OCI-LY3 (cell line): ENCODE data around the gene SPON1.

Experiments used
- CTCF ChIP-seq: fragments of 200-600, 300-600 bp; sonication (generic); IDR thresholded peaks from 2 replicates; pipeline ENCODE4 v1.5.1; 2014; ENCODE audit warnings: antibody characterized with exemption, low read length, low read depth
- EZH2phosphoT487 ChIP-seq: fragments of 200-600 bp; shearing (Covaris generic); IDR thresholded peaks from 2 replicates; pipeline ENCODE4 v1.6.1; 2018; ENCODE audit warnings: antibody characterized with exemption, mixed run types, low read depth

- TF ChIP-seq CTCF (no peak), EZH2phosphoT487 (no peak)
Observed at GRCh38 chr11:14315130-14315529, 352.6 kb downstream of the SPON1 start.
